Spinal cord (tissue), 10 donors: ENCODE results near the gene DNAL1. TPM values are rescaled to one million over a fixed set of nuclear protein-coding genes. Genes with fewer than 3 reads are reported as not detected.

Experiments
- DNase-seq, 6 donors: peaks; one replicate each; pipeline versions ENCODE4 v3.0.0 to v3.0.0-alpha.2; 2013 to 2015; ENCODE audit warnings: low spot score in 6 of 6, low read depth in 4 of 6
- H3K27ac ChIP-seq: one replicate; pipeline ENCODE4 v1.5.1; 2013; ENCODE audit warnings: low read depth, low read length, control low read depth
- H3K27me3 ChIP-seq: one replicate; pipeline ENCODE4 v1.6.1; 2013; ENCODE audit warnings: low read length; ENCODE audit not compliant: control insufficient read depth, insufficient read depth
- H3K36me3 ChIP-seq: one replicate; pipeline ENCODE4 v1.6.1; 2013; ENCODE audit warnings: low read length; ENCODE audit not compliant: control insufficient read depth, insufficient read depth
- H3K4me1 ChIP-seq: one replicate; pipeline ENCODE4 v1.6.1; 2013; ENCODE audit warnings: low read length; ENCODE audit not compliant: control insufficient read depth, insufficient read depth
- H3K4me3 ChIP-seq: one replicate; pipeline ENCODE4 v1.5.1; 2013; ENCODE audit warnings: low read depth, low read length, control low read depth
- H3K9me3 ChIP-seq: one replicate; pipeline ENCODE4 v1.6.1; 2013; ENCODE audit warnings: low read length; ENCODE audit not compliant: control insufficient read depth, insufficient read depth
- WGBS: methylation state at CpG from one replicate; pipeline ENCODE4 v1.1.5; 2013; ENCODE audit warnings: missing lambda C conversion rate; ENCODE audit not compliant: insufficient coverage; 5-methylcytosine and 5-hydroxymethylcytosine counted together
- polyA plus RNA-seq, 2 donors: library from polyadenylated mRNA; unstranded; fragments of 120-200 nt; gene quantifications; one replicate each; pipeline ENCODE4 v1.2.1, GENCODE V29; 2013; ENCODE audit not compliant: insufficient read length in 2 of 2
- total RNA-seq, 2 donors: library from RNA; depleted of rRNA in 1 of 2; stranded (reverse); fragments of 120-200 nt in 1 of 2; fragments of >200 nt in 1 of 2; gene quantifications; one replicate each; pipeline versions ENCODE4 v1.2.3 to v1.2.4, GENCODE V29; 2013 to 2014
- donor health status: healthy.

The DNAL1 gene
- total and polyA plus RNA-seq, 4 donors = 15.4 to 26.0 (median 20.2) TPM

GRCh38 chr14:73616831-73617230 lies 28.0 kb upstream of the DNAL1 start:
- no peak for DNase-seq
- Histone ChIP-seq H3K9me3 (no peaks in the 10 kb centered on the region), H3K4me3 (no peak overlapping the region), H3K27me3 (no peaks in the 10 kb centered on the region), H3K36me3 (no peaks in the 10 kb centered on the region), H3K27ac (no peak overlapping the region), H3K4me1 (peaks cover 9% of the 10 kb centered on the region)
- 33% methylated on average over 4 of the region's 4 CpGs for WGBS

- WGBS = no CpG with 5 or more reads among the region's 1 CpG
Observed at GRCh38 chr14:73619524-73619923, 25.3 kb upstream of the DNAL1 start.

GRCh38 chr14:73620268-73620667 lies 24.5 kb upstream of the DNAL1 start:
- DNase-seq = no peak
- 88% methylated on average over 10 of the region's 10 CpGs for WGBS
- H3K4me3 ChIP-seq = no peak overlapping the region
- H3K27me3 ChIP-seq = no peaks in the 10 kb centered on the region
- no peaks in the 10 kb centered on the region for H3K4me1 ChIP-seq
- no peaks in the 10 kb centered on the region for H3K36me3 ChIP-seq
- H3K9me3 ChIP-seq = no peaks in the 10 kb centered on the region
- no peak overlapping the region for H3K27ac ChIP-seq

More at GRCh38 chr14:73619524-73619923, 25.3 kb upstream of the DNAL1 start:
- DNase-seq = no peak
- Histone ChIP-seq H3K4me3 (no peak overlapping the region), H3K27me3 (no peaks in the 10 kb centered on the region), H3K36me3 (no peaks in the 10 kb centered on the region), H3K27ac (no peak overlapping the region), H3K9me3 (no peaks in the 10 kb centered on the region), H3K4me1 (no peaks in the 10 kb centered on the region)

GRCh38 chr14:73623504-73624054 lies 21.2 kb upstream of the DNAL1 start:
- 91% methylated on average over 4 of the region's 4 CpGs for WGBS
- H3K9me3 ChIP-seq = no peaks in the 10 kb centered on the region
- H3K36me3 ChIP-seq = no peaks in the 10 kb centered on the region
- DNase-seq = no peak
- H3K4me1 ChIP-seq = no peaks in the 10 kb centered on the region
- no peak overlapping the region for H3K27ac ChIP-seq
- H3K27me3 ChIP-seq = no peaks in the 10 kb centered on the region
- no peak overlapping the region for H3K4me3 ChIP-seq

GRCh38 chr14:73625706-73626105 lies 19.1 kb upstream of the DNAL1 start:
- Histone ChIP-seq H3K27ac (no peak overlapping the region), H3K4me1 (no peaks in the 10 kb centered on the region), H3K36me3 (no peaks in the 10 kb centered on the region), H3K4me3 (no peak overlapping the region), H3K27me3 (no peaks in the 10 kb centered on the region), H3K9me3 (no peaks in the 10 kb centered on the region)
- 40% methylated on average over 1 of the region's 1 CpG for WGBS
- no peak for DNase-seq

- Histone ChIP-seq H3K27me3 (no peaks in the 10 kb centered on the region), H3K9me3 (no peaks in the 10 kb centered on the region), H3K4me3 (no peak overlapping the region), H3K36me3 (no peaks in the 10 kb centered on the region), H3K27ac (no peak overlapping the region), H3K4me1 (no peaks in the 10 kb centered on the region)
- WGBS = 100% methylated on average over 1 of the region's 2 CpGs
- DNase-seq = no peak
Observed at GRCh38 chr14:73627151-73627558, 17.6 kb upstream of the DNAL1 start.

GRCh38 chr14:73630009-73630780 lies 14.6 kb upstream of the DNAL1 start:
- peaks cover 16% of the 10 kb centered on the region for H3K4me1 ChIP-seq
- no peaks in the 10 kb centered on the region for H3K9me3 ChIP-seq
- 91% methylated on average over 8 of the region's 10 CpGs for whole genome bisulfite sequencing
- peaks cover 5% of the 10 kb centered on the region for H3K27me3 ChIP-seq
- H3K27ac ChIP-seq = no peak overlapping the region
- DNase-seq = no peak
- no peak overlapping the region for H3K4me3 ChIP-seq
- H3K36me3 ChIP-seq = no peaks in the 10 kb centered on the region

GRCh38 chr14:73633116-73634010 lies 11.4 kb upstream of the DNAL1 start:
- Histone ChIP-seq H3K36me3 (no peaks in the 10 kb centered on the region), H3K27me3 (peaks cover 5% of the 10 kb centered on the region), H3K4me1 (peaks cover 16% of the 10 kb centered on the region), H3K4me3 (peak overlapping the region; percentile 48), H3K9me3 (no peaks in the 10 kb centered on the region), H3K27ac (no peak overlapping the region)
- WGBS = 12% methylated on average over 38 of the region's 44 CpGs
- DNase-seq = peak in 5 of 6 donors; percentile 50 to 90 (median 66)

- 2% methylated on average over 50 of the region's 53 CpGs for WGBS
Observed at GRCh38 chr14:73634011-73634833, 10.6 kb upstream of the DNAL1 start.

More at GRCh38 chr14:73634011-73634833, 10.6 kb upstream of the DNAL1 start:
- Histone ChIP-seq H3K36me3 (no peaks in the 10 kb centered on the region), H3K4me1 (peaks cover 16% of the 10 kb centered on the region), H3K27me3 (peaks cover 5% of the 10 kb centered on the region), H3K27ac (no peak overlapping the region), H3K4me3 (peak overlapping the region; percentile 48), H3K9me3 (no peaks in the 10 kb centered on the region)
- DNase-seq = peak in 2 of 6 donors; percentile 62 to 76
